Neural progenitor cell (in vitro differentiated cells): ENCODE data around the gene RASGRF1. TPM values are rescaled to one million over a fixed set of nuclear protein-coding genes. Genes with fewer than 3 reads are reported as not detected.

ENCODE experiments used
- DNase-seq: peaks from one replicate; pipeline ENCODE4 v3.0.0-alpha.2; 2016; ENCODE audit warnings: low spot score
- H2AFZ ChIP-seq: fragments of 200-600 bp; sonication (generic); replicated peaks from 2 replicates; pipeline ENCODE4 v1.6.1; 2016; ENCODE audit warnings: antibody characterized with exemption
- H3F3A ChIP-seq: fragments of 200-600 bp; sonication (generic); 2 replicates; pipeline ENCODE4 v1.6.1; 2016; ENCODE audit warnings: antibody characterized with exemption, low read depth
- H3K27ac ChIP-seq: fragments of 200-600 bp; sonication (generic); 2 replicates; pipeline ENCODE4 v1.5.1; 2016; ENCODE audit warnings: mild to moderate bottlenecking
- H3K27me3 ChIP-seq: fragments of 200-600 bp; sonication (generic); 2 replicates; pipeline ENCODE4 v1.6.1; 2016; ENCODE audit warnings: mild to moderate bottlenecking, moderate library complexity
- H3K36me3 ChIP-seq: fragments of 200-600 bp; sonication (generic); 2 replicates; pipeline ENCODE4 v1.5.1; 2016
- H3K4me1 ChIP-seq: fragments of 200-600 bp; sonication (generic); 2 replicates; pipeline ENCODE4 v1.6.1; 2016; ENCODE audit warnings: mixed run types
- H3K4me2 ChIP-seq: fragments of 200-600 bp; sonication (generic); 2 replicates; pipeline ENCODE4 v1.6.1; 2016
- H3K4me3 ChIP-seq: fragments of 200-600 bp; sonication (generic); 2 replicates; pipeline ENCODE4 v1.5.1; 2016
- H3K79me2 ChIP-seq: fragments of 200-600 bp; sonication (generic); 2 replicates; pipeline ENCODE4 v1.6.1; 2016; ENCODE audit warnings: low read depth
- H3K9ac ChIP-seq: fragments of 200-600 bp; sonication (generic); 2 replicates; pipeline ENCODE4 v1.6.1; 2016
- H3K9me3 ChIP-seq: fragments of 200-600 bp; sonication (generic); 2 replicates; pipeline ENCODE4 v1.5.1; 2016; ENCODE audit warnings: low read depth
- H4K20me1 ChIP-seq: fragments of 200-600 bp; sonication (generic); 2 replicates; pipeline ENCODE4 v1.6.1; 2016; ENCODE audit warnings: low read depth
- H3K27ac Mint-ChIP-seq: 3 replicates; pipeline ENCODE4 v1.8.0; 2021; ENCODE audit warnings: mixed read lengths
- H3K27me3 Mint-ChIP-seq: 2 replicates; pipeline ENCODE4 v1.8.0; 2022; ENCODE audit warnings: low read depth, mild to moderate bottlenecking, inconsistent platforms, moderate library complexity, mixed read lengths; ENCODE audit not compliant: insufficient read depth
- H3K36me3 Mint-ChIP-seq: 3 replicates; pipeline ENCODE4 v1.8.0; 2021; ENCODE audit warnings: mixed read lengths
- H3K4me1 Mint-ChIP-seq: 3 replicates; pipeline ENCODE4 v1.8.0; 2021; ENCODE audit warnings: mixed read lengths
- H3K4me3 Mint-ChIP-seq: 3 replicates; pipeline ENCODE4 v1.8.0; 2021; ENCODE audit warnings: mild to moderate bottlenecking, moderate library complexity, mixed read lengths
- H3K9me3 Mint-ChIP-seq: 3 replicates; pipeline ENCODE4 v1.8.0; 2020; ENCODE audit warnings: mixed read lengths
- CTCF ChIP-seq: fragments of 200-600 bp; sonication (generic); IDR thresholded peaks from 2 replicates; pipeline ENCODE4 v1.5.1; 2017; ENCODE audit warnings: antibody characterized with exemption, mild to moderate bottlenecking
- EZH2 ChIP-seq: fragments of 200-600 bp; sonication (generic); IDR thresholded peaks from 2 replicates; pipeline ENCODE4 v1.6.1; 2017; ENCODE audit warnings: antibody characterized with exemption, mild to moderate bottlenecking, moderate library complexity
- EZH2phosphoT487 ChIP-seq: fragments of 200-600 bp; sonication (generic); IDR thresholded peaks from 2 replicates; pipeline ENCODE4 v1.6.1; 2017; ENCODE audit warnings: antibody characterized with exemption
- total RNA-seq: library from RNA; depleted of rRNA; stranded (reverse); fragments of >200 nt; gene quantifications from 2 replicates; pipeline ENCODE4 v1.2.3, GENCODE V29; 2015; ENCODE audit warnings: low replicate concordance

The RASGRF1 gene
- total RNA-seq, 1 donor from 2014 or later = 0.22 TPM

- no peaks in the 10 kb centered on the region for H4K20me1 ChIP-seq
- H3K4me1 Mint-ChIP-seq = peaks cover 5% of the 10 kb centered on the region
- no peak overlapping the region for H2AFZ ChIP-seq
- H3K9me3 ChIP-seq = no peaks in the 10 kb centered on the region
- H3K36me3 ChIP-seq = no peaks in the 10 kb centered on the region
- no peak overlapping the region for H3K9ac ChIP-seq
- H3K9me3 Mint-ChIP-seq = no peaks in the 10 kb centered on the region
- H3K4me3 ChIP-seq = no peak overlapping the region
- no peaks in the 10 kb centered on the region for H3F3A ChIP-seq
- H3K27me3 ChIP-seq = no peaks in the 10 kb centered on the region
- peaks cover 3% of the 10 kb centered on the region for H3K27me3 Mint-ChIP-seq
- H3K36me3 Mint-ChIP-seq = no peaks in the 10 kb centered on the region
- no peak overlapping the region for H3K27ac Mint-ChIP-seq
- no peaks in the 10 kb centered on the region for H3K79me2 ChIP-seq
- H3K4me1 ChIP-seq = no peaks in the 10 kb centered on the region
- no peak for DNase-seq
- no peak overlapping the region for H3K27ac ChIP-seq
- H3K4me2 ChIP-seq = no peak overlapping the region
- no peak overlapping the region for H3K4me3 Mint-ChIP-seq
- no peak for TF ChIP-seq EZH2
- TF ChIP-seq EZH2phosphoT487 = no peak
- no peak for TF ChIP-seq CTCF
Measured at GRCh38 chr15:78987556-78988360, 102.8 kb downstream of the RASGRF1 start.

DNA sequence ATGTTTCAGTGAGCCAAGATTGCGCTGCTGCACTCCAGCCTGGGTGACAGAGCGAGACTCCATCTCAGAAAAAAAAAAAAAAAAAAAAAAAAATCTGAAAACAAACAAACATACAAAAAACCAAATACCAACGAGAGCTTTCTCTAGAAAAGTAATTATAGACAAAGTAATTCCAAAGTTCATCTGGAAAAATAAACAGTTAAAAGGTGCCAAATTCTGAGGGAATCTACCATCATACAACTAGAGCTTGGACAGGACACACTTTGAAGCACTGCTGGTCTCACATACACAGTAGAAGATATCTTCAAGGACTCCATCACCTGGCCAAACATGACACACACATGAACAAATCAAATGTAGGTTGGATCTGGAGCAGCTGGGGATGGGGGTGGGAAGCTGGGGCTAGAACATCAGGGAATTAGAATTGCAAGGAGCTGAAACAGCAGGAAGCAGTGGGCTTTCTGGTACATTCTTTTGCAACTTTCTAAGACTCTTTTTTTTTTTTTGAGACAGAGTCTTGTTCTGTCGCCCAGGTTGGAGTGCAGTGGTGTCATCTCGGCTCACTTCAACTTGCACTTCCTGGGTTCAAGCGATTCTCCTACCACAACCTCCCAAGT, 104.6 kb downstream of the RASGRF1 start:
- Mint-ChIP-seq H3K36me3 (no peaks in the 10 kb centered on the region), H3K4me3 (no peak overlapping the region), H3K27ac (no peak overlapping the region), H3K4me1 (peaks cover 8% of the 10 kb centered on the region), H3K9me3 (no peaks in the 10 kb centered on the region), H3K27me3 (peaks cover 6% of the 10 kb centered on the region)
- Histone ChIP-seq H3F3A (no peaks in the 10 kb centered on the region), H3K4me2 (no peak overlapping the region), H3K27ac (no peak overlapping the region), H3K27me3 (no peaks in the 10 kb centered on the region), H3K79me2 (no peaks in the 10 kb centered on the region), H3K36me3 (no peaks in the 10 kb centered on the region), H4K20me1 (no peaks in the 10 kb centered on the region), H2AFZ (no peak overlapping the region), H3K9ac (no peak overlapping the region), H3K9me3 (no peaks in the 10 kb centered on the region), H3K4me3 (no peak overlapping the region), H3K4me1 (no peaks in the 10 kb centered on the region)
- TF ChIP-seq EZH2phosphoT487 = no peak
- TF ChIP-seq EZH2 = no peak
- no peak for TF ChIP-seq CTCF
- DNase-seq = no peak

- Histone ChIP-seq H3K27ac (no peak overlapping the region), H3F3A (no peaks in the 10 kb centered on the region), H3K9ac (no peak overlapping the region), H2AFZ (no peak overlapping the region), H4K20me1 (no peaks in the 10 kb centered on the region), H3K4me3 (no peak overlapping the region), H3K4me2 (no peak overlapping the region), H3K27me3 (no peaks in the 10 kb centered on the region), H3K4me1 (no peaks in the 10 kb centered on the region), H3K9me3 (no peaks in the 10 kb centered on the region), H3K36me3 (no peaks in the 10 kb centered on the region), H3K79me2 (no peaks in the 10 kb centered on the region)
- no peak for TF ChIP-seq EZH2phosphoT487
- TF ChIP-seq EZH2 = no peak
- TF ChIP-seq CTCF = no peak
- peaks cover 10% of the 10 kb centered on the region for H3K27me3 Mint-ChIP-seq
- H3K9me3 Mint-ChIP-seq = no peaks in the 10 kb centered on the region
- H3K36me3 Mint-ChIP-seq = no peaks in the 10 kb centered on the region
- peaks cover 5% of the 10 kb centered on the region for H3K4me1 Mint-ChIP-seq
- peak overlapping the region; percentile 7 for H3K27ac Mint-ChIP-seq
- H3K4me3 Mint-ChIP-seq = no peak overlapping the region
- no peak for DNase-seq
Measured at GRCh38 chr15:78984041-78984440, 106.5 kb downstream of the RASGRF1 start.
